ENCODE data around the gene GMEB2. TPM values are rescaled to one million over a fixed set of nuclear protein-coding genes. Genes with fewer than 3 reads are reported as not detected.

The GMEB2 gene
- total RNA-seq, 2 donors from 2014 or later, result 11.5 to 12.3 TPM

DNA sequence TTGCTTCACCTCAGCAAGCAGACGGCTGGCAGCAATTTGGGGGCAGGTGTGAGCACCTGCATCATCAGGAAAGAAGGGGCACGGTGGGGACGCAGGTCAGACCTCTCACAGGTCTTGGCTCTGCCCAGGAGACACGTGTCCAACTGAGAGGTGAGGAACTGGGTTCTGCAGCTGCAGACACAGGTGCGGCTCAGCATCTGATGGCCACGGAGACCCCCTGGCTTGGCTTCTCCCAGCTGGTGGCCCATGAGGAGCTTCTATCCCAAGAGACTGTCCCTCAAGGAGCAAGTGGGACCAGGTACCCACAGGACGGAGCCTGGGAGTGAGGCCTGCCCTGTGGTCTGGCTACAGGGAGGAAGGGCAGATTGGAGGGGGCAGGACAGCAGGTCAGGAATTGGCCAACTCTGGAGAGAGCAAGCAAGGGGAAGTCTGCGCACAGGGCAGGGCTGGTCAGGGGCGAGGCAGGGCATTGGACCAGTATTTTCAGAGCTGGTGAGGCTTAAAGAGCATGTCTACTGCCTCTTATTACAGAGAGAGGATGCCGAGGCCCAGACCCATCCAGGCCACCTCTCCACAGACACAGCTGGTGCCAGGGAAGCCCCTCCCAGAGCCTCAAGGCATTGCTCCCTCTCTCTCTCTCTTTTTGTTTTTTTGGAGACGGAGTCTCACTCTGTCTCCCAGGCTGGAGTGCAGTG is 22.1 kb upstream of the GMEB2 start:
- H3K4me3 ChIP-seq (ENCODE audit: low read length), result no peak overlapping the region
- TF ChIP-seq, protein P1, sequence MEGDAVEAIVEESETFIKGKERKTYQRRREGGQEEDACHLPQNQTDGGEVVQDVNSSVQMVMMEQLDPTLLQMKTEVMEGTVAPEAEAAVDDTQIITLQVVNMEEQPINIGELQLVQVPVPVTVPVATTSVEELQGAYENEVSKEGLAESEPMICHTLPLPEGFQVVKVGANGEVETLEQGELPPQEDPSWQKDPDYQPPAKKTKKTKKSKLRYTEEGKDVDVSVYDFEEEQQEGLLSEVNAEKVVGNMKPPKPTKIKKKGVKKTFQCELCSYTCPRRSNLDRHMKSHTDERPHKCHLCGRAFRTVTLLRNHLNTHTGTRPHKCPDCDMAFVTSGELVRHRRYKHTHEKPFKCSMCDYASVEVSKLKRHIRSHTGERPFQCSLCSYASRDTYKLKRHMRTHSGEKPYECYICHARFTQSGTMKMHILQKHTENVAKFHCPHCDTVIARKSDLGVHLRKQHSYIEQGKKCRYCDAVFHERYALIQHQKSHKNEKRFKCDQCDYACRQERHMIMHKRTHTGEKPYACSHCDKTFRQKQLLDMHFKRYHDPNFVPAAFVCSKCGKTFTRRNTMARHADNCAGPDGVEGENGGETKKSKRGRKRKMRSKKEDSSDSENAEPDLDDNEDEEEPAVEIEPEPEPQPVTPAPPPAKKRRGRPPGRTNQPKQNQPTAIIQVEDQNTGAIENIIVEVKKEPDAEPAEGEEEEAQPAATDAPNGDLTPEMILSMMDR (conservative IDR thresholded peaks at IDR 0.05), result no peak
- no peak for DNase-seq
- Mint-ChIP-seq H3K4me1 (peaks cover 3% of the 10 kb centered on the region), H3K4me3 (no peak overlapping the region), H3K9me3 (no peaks in the 10 kb centered on the region), H3K27ac (no peak overlapping the region), H3K27me3 (ENCODE audit: insufficient read depth) (peaks cover 32% of the 10 kb centered on the region), H3K36me3 (ENCODE audit: low read depth) (no peaks in the 10 kb centered on the region)
- WGBS, 2 experiments (ENCODE audit: insufficient coverage in 1 of 2, insufficient read length in 1 of 2), result 84 to 90% methylated on average over 8 to 11 of the region's 11 CpGs
- H3K9ac ChIP-seq (ENCODE audit: extremely low read depth, low read length, poor library complexity, severe bottlenecking), result no peak overlapping the region
- H3K27me3 ChIP-seq (ENCODE audit: control insufficient read depth, insufficient read depth, low read length, poor library complexity, severe bottlenecking), result peaks cover 19% of the 10 kb centered on the region
- no peaks in the 10 kb centered on the region for H3K4me1 ChIP-seq (ENCODE audit: control insufficient read depth, insufficient read depth, low read length)
- H3K27ac ChIP-seq (ENCODE audit: low read depth, low read length), result no peak overlapping the region
- no peaks in the 10 kb centered on the region for H3K9me3 ChIP-seq (ENCODE audit: control insufficient read depth, low read length)
- H3K36me3 ChIP-seq (ENCODE audit: control insufficient read depth, insufficient read depth, low read length), result no peaks in the 10 kb centered on the region

DNA sequence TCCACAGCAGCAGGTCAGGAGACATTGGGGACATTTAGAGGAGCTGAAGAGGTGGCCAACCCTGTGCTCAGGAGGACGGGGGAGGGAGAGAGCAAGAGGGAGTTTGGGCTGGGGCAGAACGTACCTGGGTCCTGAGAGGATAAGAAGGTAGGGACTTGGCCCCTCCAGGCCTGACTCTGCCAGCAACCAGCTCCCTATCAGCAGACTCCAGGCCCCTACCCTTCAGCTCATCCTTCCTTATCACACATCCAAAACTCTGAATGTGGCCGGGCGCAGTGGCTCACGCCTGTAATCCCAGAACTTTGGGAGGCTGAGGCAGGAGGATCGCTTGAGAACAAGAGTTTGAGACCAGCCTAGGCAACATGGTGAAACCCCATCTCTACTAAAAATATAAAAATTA is 21.3 kb upstream of the GMEB2 start:
- Mint-ChIP-seq H3K4me1 (no peaks in the 10 kb centered on the region), H3K4me3 (no peak overlapping the region), H3K9me3 (no peaks in the 10 kb centered on the region), H3K36me3 (ENCODE audit: low read depth) (no peaks in the 10 kb centered on the region), H3K27me3 (ENCODE audit: insufficient read depth) (peaks cover 32% of the 10 kb centered on the region), H3K27ac (no peak overlapping the region)
- Histone ChIP-seq H3K36me3 (ENCODE audit: control insufficient read depth, insufficient read depth, low read length) (no peaks in the 10 kb centered on the region), H3K4me1 (ENCODE audit: control insufficient read depth, insufficient read depth, low read length) (no peaks in the 10 kb centered on the region), H3K27me3 (ENCODE audit: control insufficient read depth, insufficient read depth, low read length, poor library complexity, severe bottlenecking) (peaks cover 19% of the 10 kb centered on the region), H3K9ac (ENCODE audit: extremely low read depth, low read length, poor library complexity, severe bottlenecking) (no peak overlapping the region), H3K9me3 (ENCODE audit: control insufficient read depth, low read length) (no peaks in the 10 kb centered on the region), H3K4me3 (ENCODE audit: low read length) (no peak overlapping the region), H3K27ac (ENCODE audit: low read depth, low read length) (no peak overlapping the region)
- DNase-seq, result no peak
- TF ChIP-seq, protein P1 (conservative IDR thresholded peaks at IDR 0.05), result no peak
- WGBS, 2 experiments (ENCODE audit: insufficient coverage in 1 of 2, insufficient read length in 1 of 2), result 94 to 97% methylated on average over 6 of the region's 6 CpGs

DNA sequence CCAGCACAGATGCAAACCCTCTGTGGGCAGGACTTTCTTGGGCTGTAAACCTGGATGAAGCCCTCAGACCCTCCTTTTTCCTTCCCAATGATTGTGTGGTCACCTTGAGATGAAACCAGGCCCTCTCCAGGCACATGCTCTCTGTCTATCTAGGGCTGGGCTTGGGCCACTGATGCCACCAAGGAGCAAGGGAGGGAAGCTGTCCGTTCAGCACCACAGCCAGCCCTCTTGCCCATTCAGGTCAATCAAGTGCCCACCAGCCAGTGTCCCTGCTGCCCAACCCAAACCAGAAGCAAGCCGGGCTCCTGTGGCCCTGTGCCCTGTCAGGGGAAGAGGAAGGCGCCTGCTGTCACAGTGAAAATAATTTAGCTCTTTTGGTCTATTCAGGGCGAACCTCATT is 18.3 kb upstream of the GMEB2 start:
- no peaks in the 10 kb centered on the region for H3K4me1 ChIP-seq (ENCODE audit: control insufficient read depth, insufficient read depth, low read length)
- H3K4me3 Mint-ChIP-seq, result no peak overlapping the region
- H3K4me1 Mint-ChIP-seq, result no peaks in the 10 kb centered on the region
- no peaks in the 10 kb centered on the region for H3K36me3 ChIP-seq (ENCODE audit: control insufficient read depth, insufficient read depth, low read length)
- H3K27me3 Mint-ChIP-seq (ENCODE audit: insufficient read depth), result peaks cover 21% of the 10 kb centered on the region
- no peak overlapping the region for H3K4me3 ChIP-seq (ENCODE audit: low read length)
- DNase-seq, result peak; percentile 66
- H3K36me3 Mint-ChIP-seq (ENCODE audit: low read depth), result no peaks in the 10 kb centered on the region
- H3K9me3 Mint-ChIP-seq, result no peaks in the 10 kb centered on the region
- 73 to 81% methylated on average over 3 to 4 of the region's 4 CpGs for WGBS, 2 experiments (ENCODE audit: insufficient coverage in 1 of 2, insufficient read length in 1 of 2)
- TF ChIP-seq, protein P1 (conservative IDR thresholded peaks at IDR 0.05), result no peak
- no peak overlapping the region for H3K9ac ChIP-seq (ENCODE audit: extremely low read depth, low read length, poor library complexity, severe bottlenecking)
- H3K27ac Mint-ChIP-seq, result no peak overlapping the region
- H3K27ac ChIP-seq (ENCODE audit: low read depth, low read length), result no peak overlapping the region
- H3K27me3 ChIP-seq (ENCODE audit: control insufficient read depth, insufficient read depth, low read length, poor library complexity, severe bottlenecking), result no peaks in the 10 kb centered on the region
- no peaks in the 10 kb centered on the region for H3K9me3 ChIP-seq (ENCODE audit: control insufficient read depth, low read length)
